NCI-H1048 (cell line): ENCODE data around the gene TPSAB1.
"Not testable (repeated sequence)": the region's sequence is repeated elsewhere in the genome, so short reads cannot be mapped to it uniquely, and the experiment has no call there.

Experiments
- DNase-seq: peaks from one replicate; lab custom pipeline; 2025; lab: John Stamatoyannopoulos, UW

Gene TPSAB1

GRCh38 chr16:1240436-1240835 is at the start of gene TPSAB1:
Gene TPSAB1, plus strand, starts transcription at chr16:1240705. Its CDS starts 234 bp downstream, at chr16:1240939.
- not testable (repeated sequence) for DNase-seq

GRCh38 chr16:1190789-1191188 is 49.7 kb upstream of the TPSAB1 start:
- not testable (repeated sequence) for DNase-seq

GRCh38 chr16:1192384-1193073 is 48.0 kb upstream of the TPSAB1 start:
- DNase-seq, result no peak

GRCh38 chr16:1193143-1193824 is 47.2 kb upstream of the TPSAB1 start:
- no peak for DNase-seq

- no peak for DNase-seq
These were observed 46.5 kb upstream of the TPSAB1 start for GRCh38 chr16:1193825-1194581.

GRCh38 chr16:1194665-1195392 is 45.7 kb upstream of the TPSAB1 start:
- DNase-seq, result no peak

- no peak for DNase-seq
These were observed 45.2 kb upstream of the TPSAB1 start for GRCh38 chr16:1195393-1195666.

- DNase-seq, result no peak
These were observed 44.0 kb upstream of the TPSAB1 start for GRCh38 chr16:1196494-1196893.

GRCh38 chr16:1197237-1197866 is 43.2 kb upstream of the TPSAB1 start:
- DNase-seq, result no peak

- no peak for DNase-seq
These were observed 42.3 kb upstream of the TPSAB1 start for GRCh38 chr16:1198194-1198593.

GRCh38 chr16:1198671-1199346 is 41.7 kb upstream of the TPSAB1 start:
- DNase-seq, result not testable (repeated sequence)

GRCh38 chr16:1199347-1200013 is 41.0 kb upstream of the TPSAB1 start:
- no peak for DNase-seq

GRCh38 chr16:1200014-1200627 is 40.4 kb upstream of the TPSAB1 start:
- no peak for DNase-seq

- no peak for DNase-seq
These were observed 39.1 kb upstream of the TPSAB1 start for GRCh38 chr16:1201444-1201843.

- no peak for DNase-seq
These were observed 38.2 kb upstream of the TPSAB1 start for GRCh38 chr16:1202274-1202673.

GRCh38 chr16:1204933-1205332 is 35.6 kb upstream of the TPSAB1 start:
- no peak for DNase-seq

- DNase-seq, result no peak
These were observed 34.2 kb upstream of the TPSAB1 start for GRCh38 chr16:1206326-1206725.

GRCh38 chr16:1206786-1207185 is 33.7 kb upstream of the TPSAB1 start:
- no peak for DNase-seq

GRCh38 chr16:1208239-1208830 is 32.2 kb upstream of the TPSAB1 start:
- no peak for DNase-seq

- DNase-seq, result no peak
These were observed 31.4 kb upstream of the TPSAB1 start for GRCh38 chr16:1209081-1209480.
